Measurements from ENCODE around the gene PPM1H.

Gene PPM1H

DNA sequence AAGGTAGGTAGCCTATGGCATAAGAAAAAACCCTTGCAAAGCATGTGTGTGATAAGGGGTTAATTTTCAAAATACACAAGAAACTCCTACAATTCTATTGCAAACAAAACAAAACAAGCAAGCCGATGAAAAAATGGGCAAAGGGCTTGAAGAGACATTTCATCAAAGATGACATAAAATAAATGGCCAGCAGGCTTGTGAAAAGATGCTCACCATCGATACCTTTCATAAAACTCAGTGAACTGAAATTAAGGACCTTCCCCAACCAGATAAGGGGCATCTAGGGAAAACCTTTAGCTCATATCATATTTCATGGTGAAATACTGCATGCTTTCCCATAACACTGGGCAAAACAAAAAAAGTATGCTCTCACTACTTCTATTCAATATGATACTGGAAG, 131.2 kb downstream of the PPM1H start:
- Histone ChIP-seq H3K36me3 (ENCODE audit: insufficient read depth, low read length) (no peaks in the 10 kb centered on the region), H3K27ac (ENCODE audit: low read depth, low read length) (no peak overlapping the region), H3K27me3 (ENCODE audit: control insufficient read depth in 1 of 2, insufficient read depth in 2 of 2, low read length in 2 of 2) (no peaks in the 10 kb centered on the region), H3K9me3 (ENCODE audit: low read length) (no peaks in the 10 kb centered on the region), H3K9ac (ENCODE audit: low read length) (no peak overlapping the region), H3K4me1 (ENCODE audit: insufficient read depth, low read length) (no peaks in the 10 kb centered on the region), H3K4me3 (ENCODE audit: low read depth in 1 of 2, low read length in 2 of 2) (no peak overlapping the region)

DNA sequence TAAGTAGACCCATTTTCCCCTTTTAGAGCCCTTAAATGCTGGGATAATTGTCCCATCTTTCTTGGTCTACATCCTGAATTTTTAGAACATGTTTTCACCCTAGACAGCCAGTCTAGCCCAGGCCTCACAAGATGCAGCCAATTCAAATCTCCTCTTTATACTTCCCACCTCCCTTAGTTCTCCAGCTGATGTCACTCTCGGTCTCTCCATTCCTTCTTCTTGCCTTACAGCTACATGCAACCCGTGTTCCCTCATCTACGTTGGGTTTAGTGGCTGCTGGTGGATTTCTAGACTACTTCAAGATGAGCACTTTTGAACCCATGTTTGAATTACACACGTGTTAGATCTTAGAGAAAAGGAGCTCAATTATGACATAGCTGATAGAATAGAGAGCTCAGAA, 132.0 kb downstream of the PPM1H start:
- no peak overlapping the region for H3K27ac ChIP-seq (ENCODE audit: low read depth, low read length)
- no peak overlapping the region for H3K9ac ChIP-seq (ENCODE audit: low read length)
- no peaks in the 10 kb centered on the region for H3K9me3 ChIP-seq (ENCODE audit: low read length)
- no peaks in the 10 kb centered on the region for H3K27me3 ChIP-seq (ENCODE audit: control insufficient read depth in 1 of 2, insufficient read depth in 2 of 2, low read length in 2 of 2)
- no peaks in the 10 kb centered on the region for H3K4me1 ChIP-seq (ENCODE audit: insufficient read depth, low read length)
- no peak overlapping the region for H3K4me3 ChIP-seq (ENCODE audit: low read depth in 1 of 2, low read length in 2 of 2)
- no peaks in the 10 kb centered on the region for H3K36me3 ChIP-seq (ENCODE audit: insufficient read depth, low read length)

DNA sequence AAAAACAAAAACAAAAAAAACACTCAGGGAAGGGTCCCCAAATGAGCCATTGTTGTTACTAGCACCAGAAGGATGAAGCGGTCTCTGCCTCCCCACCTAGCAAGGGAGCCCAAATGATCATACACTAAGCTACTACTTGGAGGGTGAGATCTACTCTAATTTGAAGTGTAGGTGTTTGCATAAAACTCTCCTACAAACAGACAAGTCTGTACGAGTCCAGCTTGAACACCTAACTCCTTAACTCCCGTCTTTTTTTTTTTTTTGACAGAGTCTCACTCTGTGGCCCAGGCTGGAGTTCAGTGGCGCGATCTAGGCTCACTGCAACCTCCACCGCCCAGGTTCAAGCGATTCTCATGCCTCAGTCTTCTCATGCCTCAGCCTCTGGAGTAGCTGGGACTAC, 132.6 kb downstream of the PPM1H start:
- no peak overlapping the region for H3K4me3 ChIP-seq (ENCODE audit: low read depth in 1 of 2, low read length in 2 of 2)
- H3K27me3 ChIP-seq (ENCODE audit: control insufficient read depth in 1 of 2, insufficient read depth in 2 of 2, low read length in 2 of 2): no peaks in the 10 kb centered on the region
- no peak overlapping the region for H3K9ac ChIP-seq (ENCODE audit: low read length)
- no peaks in the 10 kb centered on the region for H3K36me3 ChIP-seq (ENCODE audit: insufficient read depth, low read length)
- no peaks in the 10 kb centered on the region for H3K9me3 ChIP-seq (ENCODE audit: low read length)
- H3K27ac ChIP-seq (ENCODE audit: low read depth, low read length): no peak overlapping the region
- no peaks in the 10 kb centered on the region for H3K4me1 ChIP-seq (ENCODE audit: insufficient read depth, low read length)

DNA sequence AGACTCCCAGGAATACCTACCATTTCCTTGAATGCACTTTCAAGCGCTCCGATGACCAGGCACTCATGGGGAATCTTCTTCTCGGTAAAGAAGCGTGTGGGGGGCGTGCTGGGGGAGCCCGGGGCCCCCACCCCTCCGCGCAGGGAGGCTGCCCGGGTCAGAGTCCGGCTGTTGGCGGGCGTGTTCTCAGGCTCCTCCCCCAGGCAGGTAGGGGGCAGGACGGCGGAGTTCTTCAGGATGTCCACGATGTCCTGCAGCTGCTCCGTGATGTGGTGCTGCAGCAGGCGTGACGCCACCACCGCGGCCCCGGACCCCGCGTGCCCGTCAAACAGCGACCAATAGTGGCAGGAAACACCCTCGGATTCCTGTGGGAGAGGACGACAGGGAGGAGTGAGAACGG, 133.2 kb downstream of the PPM1H start:
- no peak overlapping the region for H3K4me3 ChIP-seq (ENCODE audit: low read depth in 1 of 2, low read length in 2 of 2)
- H3K9ac ChIP-seq (ENCODE audit: low read length): no peak overlapping the region
- H3K4me1 ChIP-seq (ENCODE audit: insufficient read depth, low read length): no peaks in the 10 kb centered on the region
- H3K9me3 ChIP-seq (ENCODE audit: low read length): no peaks in the 10 kb centered on the region
- H3K27ac ChIP-seq (ENCODE audit: low read depth, low read length): no peak overlapping the region
- no peaks in the 10 kb centered on the region for H3K27me3 ChIP-seq (ENCODE audit: control insufficient read depth in 1 of 2, insufficient read depth in 2 of 2, low read length in 2 of 2)
- no peaks in the 10 kb centered on the region for H3K36me3 ChIP-seq (ENCODE audit: insufficient read depth, low read length)

DNA sequence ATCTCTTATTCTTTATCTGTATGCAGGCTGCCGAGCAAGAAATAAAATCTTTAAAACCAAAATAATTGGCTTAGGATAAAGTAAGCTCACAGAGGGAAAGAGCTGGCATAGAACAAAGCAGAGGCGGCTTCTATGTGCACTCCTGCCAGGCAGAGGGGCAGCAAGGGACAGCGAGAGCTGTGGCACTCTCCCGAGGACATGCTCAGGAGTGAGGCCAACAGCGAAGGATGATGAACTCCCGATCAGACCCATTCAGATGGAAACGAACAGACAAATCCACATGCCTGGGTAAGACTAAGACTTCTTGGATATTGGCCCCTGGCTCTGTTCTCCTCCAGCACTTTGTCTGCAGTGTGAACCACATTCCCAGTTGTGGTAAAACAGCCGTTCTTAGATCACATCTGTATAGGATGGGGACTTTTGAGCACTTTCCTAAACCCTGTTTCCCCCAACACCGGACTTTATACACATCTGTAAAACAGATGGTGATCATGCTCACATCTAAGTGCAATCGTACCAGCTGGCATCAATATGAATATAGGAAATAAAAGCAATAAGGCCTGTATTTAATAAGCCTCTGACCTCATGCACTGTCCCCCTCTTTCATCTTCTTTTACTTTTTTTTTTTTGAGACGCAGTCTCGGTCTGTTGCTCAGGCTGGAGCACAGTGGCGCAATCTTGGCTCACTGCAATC, 134.1 kb downstream of the PPM1H start:
- no peak overlapping the region for H3K9ac ChIP-seq (ENCODE audit: low read length)
- no peaks in the 10 kb centered on the region for H3K27me3 ChIP-seq (ENCODE audit: control insufficient read depth in 1 of 2, insufficient read depth in 2 of 2, low read length in 2 of 2)
- no peak overlapping the region for H3K4me3 ChIP-seq (ENCODE audit: low read depth in 1 of 2, low read length in 2 of 2)
- H3K36me3 ChIP-seq (ENCODE audit: insufficient read depth, low read length): no peaks in the 10 kb centered on the region
- no peak overlapping the region for H3K27ac ChIP-seq (ENCODE audit: low read depth, low read length)
- H3K9me3 ChIP-seq (ENCODE audit: low read length): no peaks in the 10 kb centered on the region
- H3K4me1 ChIP-seq (ENCODE audit: insufficient read depth, low read length): no peaks in the 10 kb centered on the region

DNA sequence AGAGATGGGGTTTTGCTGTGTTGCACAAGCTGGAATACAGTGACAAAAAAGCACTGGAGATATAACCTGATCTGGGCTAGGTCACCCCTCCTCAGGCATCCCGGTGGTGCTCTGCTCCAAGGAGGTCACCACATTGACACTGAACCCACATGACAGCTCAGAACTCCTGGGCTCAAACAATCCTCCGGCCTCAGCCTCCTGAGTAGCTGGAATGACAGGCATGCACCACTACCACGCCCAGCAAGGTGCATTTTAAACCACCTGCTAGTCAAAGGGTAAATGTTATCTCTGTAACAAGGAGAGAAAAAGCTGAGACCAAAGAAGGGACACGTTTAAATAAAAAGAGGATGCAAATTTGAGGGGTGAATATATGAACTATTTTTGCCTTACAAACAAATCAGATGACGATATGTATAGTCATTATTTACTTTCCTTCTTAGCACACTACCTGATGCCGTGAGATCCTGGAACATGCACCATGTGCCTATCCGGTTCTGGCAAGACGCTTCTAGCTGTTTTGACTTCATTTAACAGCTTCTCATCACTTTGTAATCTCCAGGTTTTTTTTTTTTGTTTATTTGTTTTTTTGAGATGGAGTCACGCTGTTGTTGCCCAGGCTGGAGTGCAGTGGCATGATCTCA, 135.1 kb downstream of the PPM1H start:
- no peak overlapping the region for H3K4me3 ChIP-seq (ENCODE audit: low read depth in 1 of 2, low read length in 2 of 2)
- no peak overlapping the region for H3K9ac ChIP-seq (ENCODE audit: low read length)
- no peaks in the 10 kb centered on the region for H3K27me3 ChIP-seq (ENCODE audit: control insufficient read depth in 1 of 2, insufficient read depth in 2 of 2, low read length in 2 of 2)
- H3K27ac ChIP-seq (ENCODE audit: low read depth, low read length): no peak overlapping the region
- no peaks in the 10 kb centered on the region for H3K9me3 ChIP-seq (ENCODE audit: low read length)
- H3K36me3 ChIP-seq (ENCODE audit: insufficient read depth, low read length): no peaks in the 10 kb centered on the region
- H3K4me1 ChIP-seq (ENCODE audit: insufficient read depth, low read length): no peaks in the 10 kb centered on the region

DNA sequence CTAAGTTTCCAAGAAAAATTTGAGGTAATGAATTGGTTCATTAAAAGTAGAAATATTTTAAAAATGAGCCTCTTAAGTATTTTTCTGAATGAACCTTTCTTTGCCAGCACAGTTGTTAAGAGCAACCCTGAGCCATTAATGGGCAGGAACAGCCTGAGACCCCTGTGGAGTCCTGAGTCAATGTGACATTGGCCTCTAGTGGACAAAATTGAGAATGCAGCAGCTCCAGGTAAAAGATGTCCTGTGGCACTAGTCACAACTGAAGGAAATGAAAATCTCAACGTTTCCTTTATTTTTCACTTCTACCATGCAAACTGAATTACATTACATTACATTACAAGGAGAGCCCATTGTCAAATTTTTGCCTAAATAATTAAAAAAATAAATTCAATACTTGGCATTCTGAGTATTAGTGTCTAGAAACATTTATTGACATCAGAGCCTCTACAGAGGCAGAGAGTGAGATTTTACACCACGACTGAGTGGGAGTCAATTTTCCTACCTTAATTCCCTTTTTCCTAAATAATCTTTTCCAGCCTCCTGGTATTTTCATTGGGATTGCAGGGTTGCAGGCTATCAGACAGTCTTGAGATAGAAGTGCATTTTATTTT, 135.7 kb downstream of the PPM1H start:
- Histone ChIP-seq H3K9me3 (ENCODE audit: low read length) (no peaks in the 10 kb centered on the region), H3K36me3 (ENCODE audit: insufficient read depth, low read length) (no peaks in the 10 kb centered on the region), H3K9ac (ENCODE audit: low read length) (no peak overlapping the region), H3K27ac (ENCODE audit: low read depth, low read length) (no peak overlapping the region), H3K4me3 (ENCODE audit: low read depth in 1 of 2, low read length in 2 of 2) (no peak overlapping the region), H3K4me1 (ENCODE audit: insufficient read depth, low read length) (no peaks in the 10 kb centered on the region), H3K27me3 (ENCODE audit: control insufficient read depth in 1 of 2, insufficient read depth in 2 of 2, low read length in 2 of 2) (no peaks in the 10 kb centered on the region)

DNA sequence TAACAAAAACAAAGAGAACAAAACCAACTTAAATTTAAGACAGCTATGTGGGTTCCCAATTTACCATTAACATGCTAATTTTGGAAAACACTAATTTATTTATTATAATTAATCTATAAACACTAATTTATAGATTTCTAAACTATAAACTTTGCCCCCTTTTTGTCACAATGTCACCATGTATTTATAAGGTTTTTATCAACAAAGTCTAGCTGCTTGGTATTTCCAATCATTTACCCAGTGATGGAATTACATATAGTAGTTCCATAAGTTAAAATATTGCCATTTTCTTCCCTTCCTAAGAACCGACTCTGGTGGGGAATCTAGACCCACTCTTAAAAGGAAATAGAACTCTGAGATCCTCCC, 140.7 kb downstream of the PPM1H start:
- H3K9ac ChIP-seq (ENCODE audit: low read length): no peak overlapping the region
- no peaks in the 10 kb centered on the region for H3K27me3 ChIP-seq (ENCODE audit: control insufficient read depth in 1 of 2, insufficient read depth in 2 of 2, low read length in 2 of 2)
- H3K9me3 ChIP-seq (ENCODE audit: low read length): no peaks in the 10 kb centered on the region
- no peak overlapping the region for H3K4me3 ChIP-seq (ENCODE audit: low read depth in 1 of 2, low read length in 2 of 2)
- H3K27ac ChIP-seq (ENCODE audit: low read depth, low read length): no peak overlapping the region
- H3K4me1 ChIP-seq (ENCODE audit: insufficient read depth, low read length): no peaks in the 10 kb centered on the region
- H3K36me3 ChIP-seq (ENCODE audit: insufficient read depth, low read length): no peaks in the 10 kb centered on the region

DNA sequence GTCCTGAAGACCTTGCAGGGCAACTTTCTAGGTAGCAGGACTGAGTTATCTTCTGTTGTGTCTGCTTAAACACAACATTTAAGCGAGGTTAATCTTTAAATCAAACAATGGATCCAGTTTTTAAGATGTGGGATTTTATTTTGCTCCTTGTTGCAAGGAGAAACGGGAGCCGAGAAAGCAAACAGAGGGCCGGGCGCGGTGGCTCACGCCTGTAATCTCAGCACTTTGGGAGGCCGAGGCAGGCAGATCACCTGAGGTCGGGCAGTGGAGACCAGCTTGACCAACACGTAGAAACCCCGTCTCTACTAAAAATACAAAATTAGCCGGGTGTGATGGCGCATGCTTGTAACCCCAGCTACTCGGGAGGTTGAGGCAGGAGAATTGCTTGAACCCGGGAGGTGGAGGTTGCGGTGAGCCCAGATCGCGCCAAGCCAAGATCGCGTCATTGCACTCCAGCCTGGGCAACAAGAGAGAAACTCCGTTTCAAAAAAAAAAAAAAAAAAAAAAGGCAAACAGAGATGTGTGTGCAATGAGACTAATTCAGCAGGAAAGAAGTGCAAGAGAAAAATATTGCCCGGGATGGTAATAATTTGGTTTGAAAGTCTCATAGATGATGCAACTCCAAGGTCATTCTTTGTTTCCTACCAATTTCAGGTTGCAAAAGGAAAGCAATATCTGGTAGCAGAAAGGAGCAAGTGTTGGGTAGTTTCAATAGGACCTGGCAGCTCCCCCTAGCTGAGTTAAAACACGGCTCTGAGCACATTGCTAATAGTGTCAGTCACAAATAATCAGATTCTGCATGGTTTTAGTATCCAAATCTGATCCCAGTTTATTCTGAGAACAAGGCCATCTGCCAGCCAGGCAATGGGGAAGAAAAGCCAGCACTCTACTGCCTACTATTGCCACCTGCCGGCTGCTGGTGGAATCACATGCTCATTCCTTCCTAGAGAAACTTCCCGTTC, 141.4 kb downstream of the PPM1H start:
- H3K4me1 ChIP-seq (ENCODE audit: insufficient read depth, low read length): no peaks in the 10 kb centered on the region
- no peak overlapping the region for H3K9ac ChIP-seq (ENCODE audit: low read length)
- H3K9me3 ChIP-seq (ENCODE audit: low read length): no peaks in the 10 kb centered on the region
- no peaks in the 10 kb centered on the region for H3K27me3 ChIP-seq (ENCODE audit: control insufficient read depth in 1 of 2, insufficient read depth in 2 of 2, low read length in 2 of 2)
- no peaks in the 10 kb centered on the region for H3K36me3 ChIP-seq (ENCODE audit: insufficient read depth, low read length)
- no peak overlapping the region for H3K27ac ChIP-seq (ENCODE audit: low read depth, low read length)
- H3K4me3 ChIP-seq (ENCODE audit: low read depth in 1 of 2, low read length in 2 of 2): no peak overlapping the region

DNA sequence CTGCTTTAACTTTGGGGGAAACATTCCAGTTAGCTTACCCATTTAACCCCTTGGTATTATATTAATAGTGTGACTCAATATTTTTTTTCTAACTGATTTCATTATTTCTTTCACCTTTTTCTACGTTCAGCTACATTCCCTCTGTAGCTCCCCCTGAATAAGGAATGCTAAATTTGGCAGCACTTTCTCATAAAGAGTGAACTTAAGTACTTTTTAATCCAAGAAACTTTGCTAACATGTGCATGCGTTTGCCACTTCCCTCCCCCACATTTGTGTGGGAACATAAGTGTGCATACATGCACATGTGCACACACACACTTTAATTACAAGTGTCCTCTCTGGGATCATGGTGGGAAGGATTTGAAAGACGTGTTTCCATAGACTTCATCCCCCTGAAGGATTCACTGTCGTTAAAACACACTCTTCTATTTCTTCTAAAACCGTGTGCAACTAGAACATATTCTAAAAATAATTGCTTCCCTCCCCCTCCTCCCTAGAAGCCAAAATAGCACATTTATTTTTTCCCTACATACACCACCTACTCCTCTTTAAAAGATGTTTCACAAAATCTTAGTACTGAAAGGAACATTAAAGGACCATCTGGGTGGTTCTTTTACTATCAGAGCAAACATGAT, 142.6 kb downstream of the PPM1H start:
- Histone ChIP-seq H3K4me1 (ENCODE audit: insufficient read depth, low read length) (no peaks in the 10 kb centered on the region), H3K4me3 (ENCODE audit: low read depth in 1 of 2, low read length in 2 of 2) (no peak overlapping the region), H3K27me3 (ENCODE audit: control insufficient read depth in 1 of 2, insufficient read depth in 2 of 2, low read length in 2 of 2) (no peaks in the 10 kb centered on the region), H3K9ac (ENCODE audit: low read length) (no peak overlapping the region), H3K27ac (ENCODE audit: low read depth, low read length) (no peak overlapping the region), H3K9me3 (ENCODE audit: low read length) (no peaks in the 10 kb centered on the region), H3K36me3 (ENCODE audit: insufficient read depth, low read length) (no peaks in the 10 kb centered on the region)

DNA sequence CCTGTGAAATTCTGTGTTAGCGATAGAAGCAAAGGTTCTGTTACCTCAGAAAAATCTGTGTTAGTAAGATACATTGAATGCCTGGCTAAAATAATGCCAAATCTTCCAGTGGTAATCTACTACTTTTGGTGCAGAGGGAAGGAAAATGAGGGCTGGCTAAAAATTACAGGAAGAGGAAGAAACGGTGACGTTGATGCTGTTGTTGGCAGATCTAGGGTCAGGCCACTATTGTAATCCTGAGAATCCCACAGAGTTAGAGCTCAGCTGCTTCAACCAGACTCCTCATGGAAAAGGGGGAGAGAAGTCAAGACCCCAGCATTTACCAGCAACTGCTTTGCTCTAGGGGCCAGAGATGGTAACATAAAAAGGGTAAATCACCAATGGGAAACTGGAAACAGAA, 145.1 kb downstream of the PPM1H start:
- H3K4me1 ChIP-seq (ENCODE audit: insufficient read depth, low read length): no peaks in the 10 kb centered on the region
- H3K9me3 ChIP-seq (ENCODE audit: low read length): no peaks in the 10 kb centered on the region

More for the DNA sequence above, 145.1 kb downstream of the PPM1H start:
- Histone ChIP-seq H3K27me3 (ENCODE audit: control insufficient read depth in 1 of 2, insufficient read depth in 2 of 2, low read length in 2 of 2) (no peaks in the 10 kb centered on the region), H3K4me3 (ENCODE audit: low read depth in 1 of 2, low read length in 2 of 2) (no peak overlapping the region), H3K36me3 (ENCODE audit: insufficient read depth, low read length) (no peaks in the 10 kb centered on the region), H3K9ac (ENCODE audit: low read length) (no peak overlapping the region), H3K27ac (ENCODE audit: low read depth, low read length) (no peak overlapping the region)

Measured in muscle layer of colon (tissue), 2 donors.